ENCODE results near the gene SLC23A2. TPM values are rescaled to one million over a fixed set of nuclear protein-coding genes. Genes with fewer than 3 reads are reported as not detected.

The SLC23A2 gene
- 13.1 to 17.2 TPM (median 17.0 TPM) in 5 replicates for total RNA-seq (2022; extraction: Qiagen RNA extraction; ENCODE audit: low read depth)

GRCh38 chr20:5001174-5002076, at the start of gene SLC23A2:
Gene SLC23A2, minus strand, starts transcription at chr20:5001510. Its CDS starts 68,948 bp downstream, at chr20:4932562.

Other genes with a start within 250 kb of the SLC23A2 start
- 8.8 to 13.4 TPM (median 10.6 TPM) in 5 replicates for gene RASSF2, start 177.9 kb downstream of the SLC23A2 start, total RNA-seq (2022; extraction: Qiagen RNA extraction; ENCODE audit: low read depth)
- gene TMEM230, start 111.6 kb upstream of the SLC23A2 start, total RNA-seq (2022; extraction: Qiagen RNA extraction; ENCODE audit: low read depth): 87.3 to 121 TPM (median 114 TPM) in 5 replicates
- gene PCNA, start 118.4 kb upstream of the SLC23A2 start, total RNA-seq (2022; extraction: Qiagen RNA extraction; ENCODE audit: low read depth): 392 to 442 TPM (median 414 TPM) in 5 replicates
- gene CDS2, start 125.5 kb upstream of the SLC23A2 start, total RNA-seq (2022; extraction: Qiagen RNA extraction; ENCODE audit: low read depth): 38.5 to 61.5 TPM (median 58.7 TPM) in 5 replicates

All from A549 treated with RU486 at 1 μM for 4 hours (cell line).